ENCODE measurements around the gene ANO6.

The ANO6 gene

GRCh38 chr12:45426294-45426693 lies 210.4 kb downstream of the ANO6 start:
- no peak for TF ChIP-seq ZFX (IDR thresholded peaks at IDR 0.05)
- TF ChIP-seq, protein P1, sequence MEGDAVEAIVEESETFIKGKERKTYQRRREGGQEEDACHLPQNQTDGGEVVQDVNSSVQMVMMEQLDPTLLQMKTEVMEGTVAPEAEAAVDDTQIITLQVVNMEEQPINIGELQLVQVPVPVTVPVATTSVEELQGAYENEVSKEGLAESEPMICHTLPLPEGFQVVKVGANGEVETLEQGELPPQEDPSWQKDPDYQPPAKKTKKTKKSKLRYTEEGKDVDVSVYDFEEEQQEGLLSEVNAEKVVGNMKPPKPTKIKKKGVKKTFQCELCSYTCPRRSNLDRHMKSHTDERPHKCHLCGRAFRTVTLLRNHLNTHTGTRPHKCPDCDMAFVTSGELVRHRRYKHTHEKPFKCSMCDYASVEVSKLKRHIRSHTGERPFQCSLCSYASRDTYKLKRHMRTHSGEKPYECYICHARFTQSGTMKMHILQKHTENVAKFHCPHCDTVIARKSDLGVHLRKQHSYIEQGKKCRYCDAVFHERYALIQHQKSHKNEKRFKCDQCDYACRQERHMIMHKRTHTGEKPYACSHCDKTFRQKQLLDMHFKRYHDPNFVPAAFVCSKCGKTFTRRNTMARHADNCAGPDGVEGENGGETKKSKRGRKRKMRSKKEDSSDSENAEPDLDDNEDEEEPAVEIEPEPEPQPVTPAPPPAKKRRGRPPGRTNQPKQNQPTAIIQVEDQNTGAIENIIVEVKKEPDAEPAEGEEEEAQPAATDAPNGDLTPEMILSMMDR (conservative IDR thresholded peaks at IDR 0.05), result no peak
- H3K27ac ChIP-seq, result no peak overlapping the region

DNA sequence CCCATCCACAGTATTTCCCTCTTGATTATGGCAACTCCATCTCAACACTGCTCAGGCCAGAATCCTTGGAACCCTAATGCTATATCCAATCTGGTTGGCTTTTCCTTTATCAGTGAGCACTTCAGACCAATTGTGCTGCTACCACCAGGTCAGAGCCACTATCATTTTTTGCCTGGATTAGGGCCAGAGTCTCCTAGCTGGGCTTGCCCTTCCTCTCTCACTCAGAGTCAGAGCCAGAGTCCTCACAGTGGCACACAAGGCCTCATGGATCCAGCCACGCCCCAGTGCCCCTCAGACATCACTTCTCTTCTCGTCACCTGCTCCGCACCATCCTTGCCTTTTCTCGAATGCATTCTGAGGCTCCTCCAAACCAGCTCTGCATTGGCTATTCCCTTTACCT lies 211.1 kb downstream of the ANO6 start:
- H3K27ac ChIP-seq, result no peak overlapping the region
- TF ChIP-seq, protein P1 (conservative IDR thresholded peaks at IDR 0.05), result no peak
- no peak for TF ChIP-seq ZFX (IDR thresholded peaks at IDR 0.05)

GRCh38 chr12:45429831-45430230 lies 213.9 kb downstream of the ANO6 start:
- no peak for TF ChIP-seq ZFX (IDR thresholded peaks at IDR 0.05)
- TF ChIP-seq, protein P1 (conservative IDR thresholded peaks at IDR 0.05), result no peak
- no peak overlapping the region for H3K27ac ChIP-seq

DNA sequence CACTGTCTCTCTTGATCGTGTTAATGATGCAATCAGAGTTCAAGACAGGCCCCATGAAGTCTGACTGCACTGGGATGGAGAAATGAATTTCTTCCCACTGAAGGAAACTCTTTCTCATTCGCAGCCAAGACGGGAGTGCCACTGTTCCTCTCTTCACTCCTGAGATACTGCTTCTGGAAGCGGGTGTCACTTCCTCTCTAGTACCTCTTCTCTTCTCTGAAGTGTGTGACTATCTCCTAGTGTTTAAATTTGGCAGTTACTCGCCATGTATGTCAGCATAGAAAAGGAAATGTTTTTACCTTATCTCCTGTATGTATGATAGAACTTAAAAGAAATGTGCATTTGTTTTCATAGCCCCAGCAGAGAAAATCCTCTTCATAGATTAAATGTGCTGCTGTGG lies 215.2 kb downstream of the ANO6 start:
- no peak overlapping the region for H3K27ac ChIP-seq

GRCh38 chr12:45432710-45433109 lies 216.8 kb downstream of the ANO6 start:
- H3K27ac ChIP-seq, result no peak overlapping the region
- TF ChIP-seq, protein P1 (conservative IDR thresholded peaks at IDR 0.05), result no peak
- TF ChIP-seq ZFX (IDR thresholded peaks at IDR 0.05), result no peak

More for the DNA sequence above, 215.2 kb downstream of the ANO6 start:
- TF ChIP-seq, protein P1 (conservative IDR thresholded peaks at IDR 0.05), result no peak
- TF ChIP-seq ZFX (IDR thresholded peaks at IDR 0.05), result no peak

DNA sequence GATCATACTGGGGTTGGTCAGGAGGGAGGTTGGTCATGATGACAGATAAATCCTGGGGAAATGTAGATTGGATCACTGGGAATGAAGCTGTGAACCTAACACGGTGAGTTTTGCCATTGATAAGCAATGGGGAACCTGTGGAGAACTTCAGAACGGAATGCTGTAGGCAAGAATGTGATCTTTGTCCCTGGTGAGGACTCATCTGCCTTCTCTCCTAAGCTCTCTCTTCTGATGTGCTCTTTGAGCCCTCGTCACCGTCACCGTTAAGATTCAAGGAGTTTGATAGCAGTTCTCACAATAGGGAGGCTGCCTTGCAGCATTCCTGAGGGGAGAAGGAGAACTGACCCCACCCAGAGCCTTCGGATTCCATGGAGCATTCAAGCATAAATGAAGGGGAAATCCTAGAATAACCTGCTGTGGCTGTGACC lies 217.6 kb downstream of the ANO6 start:
- H3K27ac ChIP-seq, result no peak overlapping the region
- no peak for TF ChIP-seq ZFX (IDR thresholded peaks at IDR 0.05)
- TF ChIP-seq, protein P1 (conservative IDR thresholded peaks at IDR 0.05), result no peak

DNA sequence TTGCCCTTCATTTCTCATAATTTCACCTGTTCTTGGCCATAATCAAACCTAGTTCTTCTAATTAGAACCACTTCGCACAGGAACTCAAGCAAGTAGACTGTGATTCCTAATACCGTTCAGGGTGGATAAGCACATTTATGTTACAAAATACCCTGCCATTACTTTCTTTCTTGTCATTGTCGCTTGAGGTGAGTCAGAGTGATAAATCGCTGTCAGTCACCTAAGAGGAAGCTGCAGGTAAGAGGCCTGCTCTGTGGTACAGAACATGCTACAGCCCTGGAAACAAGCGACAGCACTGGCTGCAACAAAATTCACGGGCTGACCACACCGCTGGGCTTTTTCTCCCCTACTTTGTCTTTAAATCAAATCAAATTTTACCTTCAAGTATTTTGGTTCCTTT lies 218.2 kb downstream of the ANO6 start:
- H3K27ac ChIP-seq, result no peak overlapping the region
- TF ChIP-seq, protein P1 (conservative IDR thresholded peaks at IDR 0.05), result no peak
- no peak for TF ChIP-seq ZFX (IDR thresholded peaks at IDR 0.05)
